Left lung (tissue), 10 donors: ENCODE data around the gene TMEM114. TPM values are rescaled to one million over a fixed set of nuclear protein-coding genes. Genes with fewer than 3 reads are reported as not detected.
"Not testable (repeated sequence)": the region's sequence is repeated elsewhere in the genome, so short reads cannot be mapped to it uniquely, and the experiment has no call there.

Experiments used
- ATAC-seq: fragments of 200-7000 bp; cut with Tn5 transposase; one replicate; pipeline ENCODE4 v1.9.1; 2020; ENCODE audit warnings: moderate library complexity
- DNase-seq, 4 donors: peaks; one replicate each; pipeline ENCODE4 v3.0.0-alpha.2; 2013 to 2020
- H3K27ac ChIP-seq, 2 donors: fragments of 200-600 bp; sonication (generic) in 1 of 2; one replicate each; pipeline versions ENCODE4 v1.5.0 to v1.8.0; 2020 to 2021
- H3K27me3 ChIP-seq, 2 donors: fragments of 200-600 bp; sonication (generic) in 1 of 2; one replicate each; pipeline versions ENCODE4 v1.5.0 to v1.8.0; 2020 to 2021
- H3K36me3 ChIP-seq, 2 donors: fragments of 200-600 bp; sonication (generic) in 1 of 2; one replicate each; pipeline versions ENCODE4 v1.5.0 to v1.8.0; 2020 to 2021
- H3K4me1 ChIP-seq, 2 donors: fragments of 200-600 bp; one replicate each; pipeline ENCODE4 v1.8.0; 2021
- H3K4me3 ChIP-seq, 2 donors: fragments of 200-600 bp; sonication (generic) in 1 of 2; one replicate each; pipeline versions ENCODE4 v1.5.0 to v1.8.0; 2020 to 2021; ENCODE audit warnings: mild to moderate bottlenecking in 1 of 2
- H3K9me3 ChIP-seq, 2 donors: fragments of 200-600 bp; sonication (generic) in 1 of 2; one replicate each; pipeline versions ENCODE4 v1.5.0 to v1.8.0; 2020 to 2021
- intact Hi-C, 2 donors: fragments of 100-400 bp; cut with DNase I; formaldehyde crosslinking; loops; one replicate each; pipeline versions ENCODE4 v1.11.2 to v1.14.2; 2022
- polyA plus RNA-seq, 6 donors: library from polyadenylated mRNA; unstranded; fragments of 120-200 nt; gene quantifications; one replicate each; pipeline ENCODE4 v1.2.1, GENCODE V29; 2013; ENCODE audit not compliant: insufficient read length in 6 of 6
- total RNA-seq, 2 donors: library from RNA; stranded (reverse); fragmentation: NEBNext Ultra II Directional; extraction: Animal tissue kit (Norgen Biotek cat#: 25700); gene quantifications; one replicate each; pipeline ENCODE4 v1.2.1, GENCODE V29; 2021
- TF ChIP-seq, protein P1 (sequence below), 2 donors: fragments of 200-600 bp; sonication (generic) in 1 of 2; IDR thresholded peaks; one replicate each; pipeline versions ENCODE4 v1.5.0 to v1.8.0; 2021; ENCODE audit warnings: antibody characterized with exemption in 2 of 2
- donor health status: DM: no; HTN: yes; CAD: no.
- donor health status: DM: no; HTN: no; CAD: no.

The TMEM114 gene
- total and polyA plus RNA-seq, 8 donors: not detected

DNA sequence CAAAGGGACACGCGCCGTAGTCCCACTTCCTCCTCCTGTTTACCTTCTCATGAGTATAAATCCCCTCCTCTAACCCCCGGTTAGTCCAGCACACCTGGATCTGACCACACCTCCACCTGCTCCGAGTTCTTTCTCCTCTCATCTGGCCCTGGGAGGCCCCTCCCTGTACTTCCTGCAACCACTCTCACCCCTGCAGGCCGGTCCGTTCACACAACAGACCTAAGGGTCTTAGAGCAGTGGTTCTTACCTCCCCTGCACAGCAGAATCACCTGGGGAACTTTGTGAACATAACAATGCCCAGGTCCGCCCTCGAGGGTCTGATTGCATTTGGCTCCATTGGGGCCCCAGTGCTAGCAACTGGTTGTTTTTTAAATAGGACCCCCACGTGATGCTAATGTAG is 24.8 kb downstream of the TMEM114 start:
- DNase-seq: no peak
- intact Hi-C loops: loop anchor here in 1 of 2 donors (5.0 kb wide), 1 partner anchor 312 kb away; no protein-coding TSS in a partner anchor

GRCh38 chr16:8564934-8565345 is 25.4 kb downstream of the TMEM114 start:
- ATAC-seq (no peak), DNase-seq (no peak)
- Histone ChIP-seq H3K27ac (no peak overlapping the region), H3K4me3 (no peak overlapping the region), H3K27me3 (peaks cover 5 to 18% of the 10 kb centered on the region in 2 donors), H3K36me3 (no peaks in the 10 kb centered on the region), H3K4me1 (no peaks in the 10 kb centered on the region), H3K9me3 (no peaks in the 10 kb centered on the region)
- intact Hi-C loops: loop anchor here in 1 of 2 donors (5.0 kb wide), 1 partner anchor 312 kb away; no protein-coding TSS in a partner anchor
- TF ChIP-seq, protein P1, sequence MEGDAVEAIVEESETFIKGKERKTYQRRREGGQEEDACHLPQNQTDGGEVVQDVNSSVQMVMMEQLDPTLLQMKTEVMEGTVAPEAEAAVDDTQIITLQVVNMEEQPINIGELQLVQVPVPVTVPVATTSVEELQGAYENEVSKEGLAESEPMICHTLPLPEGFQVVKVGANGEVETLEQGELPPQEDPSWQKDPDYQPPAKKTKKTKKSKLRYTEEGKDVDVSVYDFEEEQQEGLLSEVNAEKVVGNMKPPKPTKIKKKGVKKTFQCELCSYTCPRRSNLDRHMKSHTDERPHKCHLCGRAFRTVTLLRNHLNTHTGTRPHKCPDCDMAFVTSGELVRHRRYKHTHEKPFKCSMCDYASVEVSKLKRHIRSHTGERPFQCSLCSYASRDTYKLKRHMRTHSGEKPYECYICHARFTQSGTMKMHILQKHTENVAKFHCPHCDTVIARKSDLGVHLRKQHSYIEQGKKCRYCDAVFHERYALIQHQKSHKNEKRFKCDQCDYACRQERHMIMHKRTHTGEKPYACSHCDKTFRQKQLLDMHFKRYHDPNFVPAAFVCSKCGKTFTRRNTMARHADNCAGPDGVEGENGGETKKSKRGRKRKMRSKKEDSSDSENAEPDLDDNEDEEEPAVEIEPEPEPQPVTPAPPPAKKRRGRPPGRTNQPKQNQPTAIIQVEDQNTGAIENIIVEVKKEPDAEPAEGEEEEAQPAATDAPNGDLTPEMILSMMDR (IDR thresholded peaks at IDR 0.05): no peak

More for the DNA sequence above, 24.8 kb downstream of the TMEM114 start:
- Histone ChIP-seq H3K4me3 (no peak overlapping the region), H3K9me3 (no peaks in the 10 kb centered on the region), H3K27ac (no peak overlapping the region), H3K27me3 (peaks cover 5 to 24% of the 10 kb centered on the region in 2 donors), H3K4me1 (no peaks in the 10 kb centered on the region), H3K36me3 (no peaks in the 10 kb centered on the region)
- ATAC-seq: no peak
- TF ChIP-seq, protein P1 (IDR thresholded peaks at IDR 0.05): no peak

- intact Hi-C loops, ATAC-seq, H3K27me3 ChIP-seq, H3K4me3 ChIP-seq, DNase-seq, H3K4me1 ChIP-seq, H3K36me3 ChIP-seq, H3K27ac ChIP-seq, H3K9me3 ChIP-seq: not testable (repeated sequence)
Measured at GRCh38 chr16:8563944-8564540, 26.3 kb downstream of the TMEM114 start.

GRCh38 chr16:8561496-8561895 is 28.8 kb downstream of the TMEM114 start:
- Histone ChIP-seq H3K27me3 (peaks cover 0 to 8% of the 10 kb centered on the region in 2 donors), H3K4me1 (no peaks in the 10 kb centered on the region), H3K4me3 (no peak overlapping the region), H3K9me3 (no peaks in the 10 kb centered on the region), H3K27ac (no peak overlapping the region), H3K36me3 (no peaks in the 10 kb centered on the region)
- intact Hi-C loops: no loop called here
- DNase-seq (no peak), ATAC-seq (no peak)
- TF ChIP-seq, protein P1 (IDR thresholded peaks at IDR 0.05): no peak

DNA sequence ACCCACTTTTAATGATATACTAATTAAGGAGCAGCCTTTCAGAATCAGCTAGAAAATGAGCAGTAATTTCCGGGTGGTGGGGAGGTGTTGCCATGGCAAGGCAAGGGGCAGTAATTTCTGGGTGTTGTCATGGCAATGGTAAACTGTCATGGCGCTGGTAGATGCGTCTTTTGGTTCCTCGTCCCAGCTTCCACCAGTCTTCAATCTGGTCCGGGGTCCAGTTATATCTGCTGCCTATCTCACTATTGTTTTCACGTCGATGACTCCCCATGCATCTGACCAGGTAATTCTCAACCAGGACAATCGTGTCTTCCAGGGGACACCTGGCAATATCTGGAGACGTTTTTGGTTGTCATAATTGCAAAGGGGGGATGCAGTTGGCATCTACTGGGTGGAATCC is 34.9 kb downstream of the TMEM114 start:
- DNase-seq (no peak), ATAC-seq (no peak)
- intact Hi-C loops: no loop called here
- TF ChIP-seq, protein P1 (IDR thresholded peaks at IDR 0.05): no peak
- no peaks in the 10 kb centered on the region for H3K4me1 ChIP-seq
- H3K27me3 ChIP-seq: peaks cover 0 to 64% of the 10 kb centered on the region in 2 donors
- no peaks in the 10 kb centered on the region for H3K36me3 ChIP-seq
- H3K4me3 ChIP-seq: no peak overlapping the region
- no peaks in the 10 kb centered on the region for H3K9me3 ChIP-seq
- H3K27ac ChIP-seq: no peak overlapping the region

- Histone ChIP-seq H3K36me3 (no peaks in the 10 kb centered on the region), H3K9me3 (no peaks in the 10 kb centered on the region), H3K27me3 (peaks cover 0 to 69% of the 10 kb centered on the region in 2 donors), H3K27ac (no peak overlapping the region), H3K4me3 (no peak overlapping the region), H3K4me1 (no peaks in the 10 kb centered on the region)
- ATAC-seq: no peak
- TF ChIP-seq, protein P1 (IDR thresholded peaks at IDR 0.05): no peak
- no peak for DNase-seq
- intact Hi-C loops: no loop called here
Measured at GRCh38 chr16:8554881-8555280, 35.4 kb downstream of the TMEM114 start.
